H9 (cell line): ENCODE data around the gene SPTLC3. TPM values are rescaled to one million over a fixed set of nuclear protein-coding genes. Genes with fewer than 3 reads are reported as not detected.

Experiments used
- DNase-seq: peaks from one replicate; pipeline ENCODE4 v3.0.0-alpha.2; 2017
- H2AFZ ChIP-seq: one replicate; pipeline ENCODE4 v1.6.1; 2013; ENCODE audit warnings: mild to moderate bottlenecking, low read length, control low read depth, moderate library complexity
- H2AK5ac ChIP-seq: 2 replicates; pipeline ENCODE4 v1.6.1; 2013; ENCODE audit warnings: low read length, control low read depth, mixed read lengths; ENCODE audit not compliant: insufficient read length
- H2BK120ac ChIP-seq: one replicate; pipeline ENCODE4 v1.6.1; 2013; ENCODE audit warnings: low read depth, mild to moderate bottlenecking, low read length, control low read depth, inconsistent platforms; ENCODE audit not compliant: poor library complexity, severe bottlenecking
- H2BK12ac ChIP-seq: 2 replicates; pipeline ENCODE4 v1.6.1; 2013; ENCODE audit warnings: low read length, control low read depth, mixed read lengths, low read depth; ENCODE audit not compliant: insufficient read length
- H2BK15ac ChIP-seq: 2 replicates; pipeline ENCODE4 v1.6.1; 2013; ENCODE audit warnings: low read depth, low read length, control low read depth
- H2BK20ac ChIP-seq: one replicate; pipeline ENCODE4 v1.6.1; 2013; ENCODE audit warnings: low read depth, mild to moderate bottlenecking, low read length, control low read depth, inconsistent platforms; ENCODE audit not compliant: poor library complexity, severe bottlenecking
- H2BK5ac ChIP-seq: 2 replicates; pipeline ENCODE4 v1.6.1; 2013; ENCODE audit warnings: low read length, control low read depth, mixed read lengths; ENCODE audit not compliant: insufficient read length
- H3K14ac ChIP-seq: 2 replicates; pipeline ENCODE4 v1.6.1; 2013; ENCODE audit warnings: low read length, control low read depth; ENCODE audit not compliant: insufficient read depth
- H3K18ac ChIP-seq: 2 replicates; pipeline ENCODE4 v1.6.1; 2013; ENCODE audit warnings: low read depth, mild to moderate bottlenecking, mixed read lengths, low read length, control low read depth; ENCODE audit not compliant: insufficient read length
- H3K23ac ChIP-seq: 2 replicates; pipeline ENCODE4 v1.6.1; 2013; ENCODE audit warnings: low read length, control low read depth, mixed read lengths, low read depth; ENCODE audit not compliant: insufficient read length
- H3K23me2 ChIP-seq: 2 replicates; pipeline ENCODE4 v1.6.1; 2013; ENCODE audit warnings: low read depth, mild to moderate bottlenecking, mixed read lengths, low read length, control low read depth; ENCODE audit not compliant: insufficient read length, poor library complexity, severe bottlenecking
- H3K27ac ChIP-seq: 2 replicates; pipeline ENCODE4 v1.5.1; 2013; ENCODE audit warnings: low read length, control low read depth, mixed read lengths, low read depth; ENCODE audit not compliant: insufficient read length
- H3K27me3 ChIP-seq: 2 replicates; pipeline ENCODE4 v1.6.1; 2013; ENCODE audit warnings: low read length, control low read depth, inconsistent platforms; ENCODE audit not compliant: insufficient read depth
- H3K4ac ChIP-seq: 2 replicates; pipeline ENCODE4 v1.6.1; 2013; ENCODE audit warnings: low read depth, mild to moderate bottlenecking, control low read depth, inconsistent platforms, low read length, moderate library complexity
- H3K4me1 ChIP-seq: 2 replicates; pipeline ENCODE4 v1.6.1; 2013; ENCODE audit warnings: low read length, control low read depth, inconsistent platforms; ENCODE audit not compliant: insufficient read depth
- H3K4me2 ChIP-seq: 2 replicates; pipeline ENCODE4 v1.6.1; 2013; ENCODE audit warnings: low read length, control low read depth, mixed read lengths; ENCODE audit not compliant: insufficient read length, insufficient read depth
- H3K56ac ChIP-seq: 2 replicates; pipeline ENCODE4 v1.6.1; 2013; ENCODE audit warnings: low read depth, mild to moderate bottlenecking, mixed read lengths, low read length, control low read depth; ENCODE audit not compliant: insufficient read length
- H3K79me1 ChIP-seq: 2 replicates; pipeline ENCODE4 v1.6.1; 2013; ENCODE audit warnings: low read depth, mild to moderate bottlenecking, moderate library complexity, low read length, control low read depth, inconsistent platforms; ENCODE audit not compliant: insufficient read depth, poor library complexity, severe bottlenecking
- H3K79me2 ChIP-seq: 2 replicates; pipeline ENCODE4 v1.6.1; 2013; ENCODE audit warnings: low read length, control low read depth, inconsistent platforms; ENCODE audit not compliant: insufficient read depth
- H3K9ac ChIP-seq: 2 replicates; pipeline ENCODE4 v1.6.1; 2013; ENCODE audit warnings: low read length, control low read depth, mixed read lengths; ENCODE audit not compliant: insufficient read length; ENCODE audit errors: extremely low read depth
- H3K9me3 ChIP-seq: one replicate; pipeline ENCODE4 v1.6.1; 2013; ENCODE audit warnings: low read depth, low read length, inconsistent platforms; ENCODE audit not compliant: control insufficient read depth
- H3T11ph ChIP-seq: one replicate; pipeline ENCODE4 v1.6.1; 2013; ENCODE audit warnings: mild to moderate bottlenecking, low read length, control low read depth, inconsistent platforms
- H4K20me1 ChIP-seq: one replicate; pipeline ENCODE4 v1.6.1; 2013; ENCODE audit not compliant: control insufficient read depth, insufficient read length, insufficient read depth
- H4K5ac ChIP-seq: 2 replicates; pipeline ENCODE4 v1.6.1; 2013; ENCODE audit warnings: low read depth, mild to moderate bottlenecking, mixed read lengths, low read length, control low read depth; ENCODE audit not compliant: insufficient read length
- H4K8ac ChIP-seq: replicated peaks from 2 replicates; pipeline ENCODE4 v1.6.1; 2013; ENCODE audit warnings: low read length, control low read depth, mixed read lengths, low read depth; ENCODE audit not compliant: insufficient read length
- H4K91ac ChIP-seq: 2 replicates; pipeline ENCODE4 v1.6.1; 2013; ENCODE audit warnings: low read depth, mild to moderate bottlenecking, moderate library complexity, mixed read lengths, low read length, control low read depth; ENCODE audit not compliant: insufficient read length
- H3K27ac Mint-ChIP-seq, 3 experiments: 2 replicates in 2 of 3; 3 replicates in 1 of 3; pipeline ENCODE4 v1.8.0; 2020 to 2021; ENCODE audit warnings: mixed read lengths in 3 of 3, mild to moderate bottlenecking in 1 of 3, moderate library complexity in 1 of 3
- H3K27me3 Mint-ChIP-seq: 2 replicates; pipeline ENCODE4 v1.8.0; 2021; ENCODE audit warnings: low read depth, mild to moderate bottlenecking, moderate library complexity, mixed read lengths
- H3K36me3 Mint-ChIP-seq, 3 experiments: 2 replicates in 2 of 3; 3 replicates in 1 of 3; pipeline ENCODE4 v1.8.0; 2020 to 2021; ENCODE audit warnings: low read depth in 3 of 3, mixed read lengths in 3 of 3; ENCODE audit not compliant: insufficient read depth in 1 of 3
- H3K4me1 Mint-ChIP-seq, 2 experiments: 2 replicates each; pipeline ENCODE4 v1.8.0; 2020; ENCODE audit warnings: mixed read lengths in 2 of 2
- H3K4me3 Mint-ChIP-seq, 2 experiments: 2 replicates in 1 of 2; 3 replicates in 1 of 2; pipeline ENCODE4 v1.8.0; 2020 to 2021; ENCODE audit warnings: mild to moderate bottlenecking in 2 of 2, mixed read lengths in 2 of 2, moderate library complexity in 1 of 2
- H3K9me3 Mint-ChIP-seq, 2 experiments: 2 replicates in 1 of 2; 3 replicates in 1 of 2; pipeline ENCODE4 v1.8.0; 2020; ENCODE audit warnings: mild to moderate bottlenecking in 2 of 2, mixed read lengths in 2 of 2, moderate library complexity in 1 of 2
- total RNA-seq: library from RNA; stranded (reverse); gene quantifications from 2 replicates; pipeline ENCODE4 v1.2.1, GENCODE V29; 2021
- TF ChIP-seq, protein P1 (sequence below): fragments of 200-600 bp; sonication (generic); conservative IDR thresholded peaks from 3 replicates; pipeline ENCODE4 v1.8.0; 2021; ENCODE audit warnings: antibody characterized with exemption, mild to moderate bottlenecking

Gene SPTLC3
- total RNA-seq, 1 experiment from 2014 or later, result 0.68 TPM

DNA sequence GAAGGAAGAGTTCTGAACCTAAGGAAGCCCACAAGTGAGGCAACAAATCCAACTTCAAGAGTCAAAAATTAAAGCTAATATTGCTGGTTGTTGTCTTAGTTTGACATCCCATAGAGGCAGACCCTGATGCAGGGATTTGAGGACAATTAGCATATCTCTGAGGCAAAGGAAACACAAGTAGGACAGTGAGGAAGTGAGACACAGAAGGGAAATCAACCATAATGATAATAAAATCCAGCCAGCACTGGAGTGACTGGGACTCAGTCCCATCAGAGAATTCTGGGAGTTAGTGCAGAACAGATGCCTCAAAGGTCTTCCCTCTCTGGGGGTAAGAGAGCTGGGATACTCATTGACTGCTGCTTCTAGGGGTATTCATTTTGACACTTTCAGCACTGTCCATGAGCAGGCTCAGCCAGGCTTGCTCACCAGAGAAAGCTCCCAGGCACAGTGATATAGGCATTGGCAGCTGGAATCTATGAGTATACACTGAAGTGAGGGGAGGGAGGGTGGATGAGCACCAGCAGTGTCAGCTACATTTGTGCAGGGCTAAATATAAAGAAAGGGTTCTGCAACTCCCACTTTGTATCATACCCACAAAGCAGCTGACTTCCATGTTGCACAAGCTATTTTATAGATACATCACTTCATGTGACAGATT, 43.4 kb upstream of the SPTLC3 start:
- no peak overlapping the region for H3K4me3 Mint-ChIP-seq
- H3K27ac Mint-ChIP-seq, result no peak overlapping the region
- peaks cover 4 to 5% of the 10 kb centered on the region in 2 experiments; a peak in 3 of 4 replicates for H3K4me1 Mint-ChIP-seq
- H3K79me2 ChIP-seq, result no peaks in the 10 kb centered on the region
- H2AK5ac ChIP-seq, result no peak overlapping the region
- no peaks in the 10 kb centered on the region for H3K27me3 ChIP-seq
- no peaks in the 10 kb centered on the region for H3K23me2 ChIP-seq
- H3K23ac ChIP-seq, result no peak overlapping the region
- no peak for DNase-seq
- no peaks in the 10 kb centered on the region; the same call in 1 of the 2 replicates for H3K4me1 ChIP-seq
- H2BK12ac ChIP-seq, result no peak overlapping the region
- H4K91ac ChIP-seq, result no peak overlapping the region
- H2BK15ac ChIP-seq, result no peak overlapping the region
- TF ChIP-seq, protein P1, sequence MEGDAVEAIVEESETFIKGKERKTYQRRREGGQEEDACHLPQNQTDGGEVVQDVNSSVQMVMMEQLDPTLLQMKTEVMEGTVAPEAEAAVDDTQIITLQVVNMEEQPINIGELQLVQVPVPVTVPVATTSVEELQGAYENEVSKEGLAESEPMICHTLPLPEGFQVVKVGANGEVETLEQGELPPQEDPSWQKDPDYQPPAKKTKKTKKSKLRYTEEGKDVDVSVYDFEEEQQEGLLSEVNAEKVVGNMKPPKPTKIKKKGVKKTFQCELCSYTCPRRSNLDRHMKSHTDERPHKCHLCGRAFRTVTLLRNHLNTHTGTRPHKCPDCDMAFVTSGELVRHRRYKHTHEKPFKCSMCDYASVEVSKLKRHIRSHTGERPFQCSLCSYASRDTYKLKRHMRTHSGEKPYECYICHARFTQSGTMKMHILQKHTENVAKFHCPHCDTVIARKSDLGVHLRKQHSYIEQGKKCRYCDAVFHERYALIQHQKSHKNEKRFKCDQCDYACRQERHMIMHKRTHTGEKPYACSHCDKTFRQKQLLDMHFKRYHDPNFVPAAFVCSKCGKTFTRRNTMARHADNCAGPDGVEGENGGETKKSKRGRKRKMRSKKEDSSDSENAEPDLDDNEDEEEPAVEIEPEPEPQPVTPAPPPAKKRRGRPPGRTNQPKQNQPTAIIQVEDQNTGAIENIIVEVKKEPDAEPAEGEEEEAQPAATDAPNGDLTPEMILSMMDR, result no peak
- H4K8ac ChIP-seq, result no peak overlapping the region
- H3K9ac ChIP-seq, result no peak overlapping the region
- H3K27me3 Mint-ChIP-seq, result no peaks in the 10 kb centered on the region
- H3K27ac ChIP-seq, result no peak overlapping the region
- H3K18ac ChIP-seq, result no peak overlapping the region
- no peak overlapping the region for H2AFZ ChIP-seq
- no peak overlapping the region for H3K4ac ChIP-seq
- H2BK20ac ChIP-seq, result no peak overlapping the region
- no peak overlapping the region for H4K5ac ChIP-seq
- H3K79me1 ChIP-seq, result no peaks in the 10 kb centered on the region
- H3K56ac ChIP-seq, result no peak overlapping the region
- no peak overlapping the region for H3T11ph ChIP-seq
- peaks cover 6 to 7% of the 10 kb centered on the region in 2 experiments for H3K9me3 Mint-ChIP-seq
- H4K20me1 ChIP-seq, result no peaks in the 10 kb centered on the region
- H3K4me2 ChIP-seq, result no peak overlapping the region
- no peak overlapping the region for H2BK5ac ChIP-seq
- H3K9me3 ChIP-seq, result peaks cover 5% of the 10 kb centered on the region
- no peak overlapping the region for H3K14ac ChIP-seq
- no peak overlapping the region for H2BK120ac ChIP-seq
- H3K36me3 Mint-ChIP-seq, result peaks cover 4 to 7% (median 7%) of the 10 kb centered on the region in 3 experiments; a peak in 6 of 7 replicates
